ENCODE data around the gene TAF1C.

DNA sequence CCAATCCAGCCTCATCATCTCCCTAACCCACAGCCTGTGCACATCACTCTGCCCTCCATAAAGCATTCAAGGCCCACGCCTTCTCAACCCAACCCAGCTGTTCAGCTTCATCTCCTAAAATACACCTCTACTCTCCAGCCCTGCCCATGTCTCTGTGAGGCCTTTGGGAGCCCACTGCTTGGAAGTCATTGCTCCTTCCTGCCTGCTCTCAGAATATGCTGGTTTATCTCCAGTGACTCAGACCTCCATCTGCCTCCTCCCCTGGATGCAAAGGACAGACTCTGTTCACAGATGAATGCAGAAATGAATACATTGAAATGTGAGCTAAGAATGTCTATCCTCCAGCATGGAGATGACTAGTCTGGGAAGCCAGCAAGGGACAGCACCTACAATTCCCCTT lies 34.0 kb upstream of the TAF1C start:
- TF ChIP-seq, protein P1, sequence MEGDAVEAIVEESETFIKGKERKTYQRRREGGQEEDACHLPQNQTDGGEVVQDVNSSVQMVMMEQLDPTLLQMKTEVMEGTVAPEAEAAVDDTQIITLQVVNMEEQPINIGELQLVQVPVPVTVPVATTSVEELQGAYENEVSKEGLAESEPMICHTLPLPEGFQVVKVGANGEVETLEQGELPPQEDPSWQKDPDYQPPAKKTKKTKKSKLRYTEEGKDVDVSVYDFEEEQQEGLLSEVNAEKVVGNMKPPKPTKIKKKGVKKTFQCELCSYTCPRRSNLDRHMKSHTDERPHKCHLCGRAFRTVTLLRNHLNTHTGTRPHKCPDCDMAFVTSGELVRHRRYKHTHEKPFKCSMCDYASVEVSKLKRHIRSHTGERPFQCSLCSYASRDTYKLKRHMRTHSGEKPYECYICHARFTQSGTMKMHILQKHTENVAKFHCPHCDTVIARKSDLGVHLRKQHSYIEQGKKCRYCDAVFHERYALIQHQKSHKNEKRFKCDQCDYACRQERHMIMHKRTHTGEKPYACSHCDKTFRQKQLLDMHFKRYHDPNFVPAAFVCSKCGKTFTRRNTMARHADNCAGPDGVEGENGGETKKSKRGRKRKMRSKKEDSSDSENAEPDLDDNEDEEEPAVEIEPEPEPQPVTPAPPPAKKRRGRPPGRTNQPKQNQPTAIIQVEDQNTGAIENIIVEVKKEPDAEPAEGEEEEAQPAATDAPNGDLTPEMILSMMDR (IDR thresholded peaks at IDR 0.05) = no peak
- TF ChIP-seq CREB1 (CRISPR knock-in tag; IDR thresholded peaks at IDR 0.05) = no peak
- TF ChIP-seq, protein P2, sequence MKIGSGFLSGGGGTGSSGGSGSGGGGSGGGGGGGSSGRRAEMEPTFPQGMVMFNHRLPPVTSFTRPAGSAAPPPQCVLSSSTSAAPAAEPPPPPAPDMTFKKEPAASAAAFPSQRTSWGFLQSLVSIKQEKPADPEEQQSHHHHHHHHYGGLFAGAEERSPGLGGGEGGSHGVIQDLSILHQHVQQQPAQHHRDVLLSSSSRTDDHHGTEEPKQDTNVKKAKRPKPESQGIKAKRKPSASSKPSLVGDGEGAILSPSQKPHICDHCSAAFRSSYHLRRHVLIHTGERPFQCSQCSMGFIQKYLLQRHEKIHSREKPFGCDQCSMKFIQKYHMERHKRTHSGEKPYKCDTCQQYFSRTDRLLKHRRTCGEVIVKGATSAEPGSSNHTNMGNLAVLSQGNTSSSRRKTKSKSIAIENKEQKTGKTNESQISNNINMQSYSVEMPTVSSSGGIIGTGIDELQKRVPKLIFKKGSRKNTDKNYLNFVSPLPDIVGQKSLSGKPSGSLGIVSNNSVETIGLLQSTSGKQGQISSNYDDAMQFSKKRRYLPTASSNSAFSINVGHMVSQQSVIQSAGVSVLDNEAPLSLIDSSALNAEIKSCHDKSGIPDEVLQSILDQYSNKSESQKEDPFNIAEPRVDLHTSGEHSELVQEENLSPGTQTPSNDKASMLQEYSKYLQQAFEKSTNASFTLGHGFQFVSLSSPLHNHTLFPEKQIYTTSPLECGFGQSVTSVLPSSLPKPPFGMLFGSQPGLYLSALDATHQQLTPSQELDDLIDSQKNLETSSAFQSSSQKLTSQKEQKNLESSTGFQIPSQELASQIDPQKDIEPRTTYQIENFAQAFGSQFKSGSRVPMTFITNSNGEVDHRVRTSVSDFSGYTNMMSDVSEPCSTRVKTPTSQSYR (CRISPR knock-in tag; IDR thresholded peaks at IDR 0.05) = no peak
